Hematopoietic multipotent progenitor cell treated with erythropoietin and hydrocortisone succinate and interleukin-3 and kit ligand, for 17 days (in vitro differentiated cells): ENCODE measurements around the gene POMT2.

Source experiments
- DNase-seq: peaks from one replicate; pipeline ENCODE4 v3.0.0-alpha.2; 2015; ENCODE audit warnings: low spot score

POMT2 gene

DNA sequence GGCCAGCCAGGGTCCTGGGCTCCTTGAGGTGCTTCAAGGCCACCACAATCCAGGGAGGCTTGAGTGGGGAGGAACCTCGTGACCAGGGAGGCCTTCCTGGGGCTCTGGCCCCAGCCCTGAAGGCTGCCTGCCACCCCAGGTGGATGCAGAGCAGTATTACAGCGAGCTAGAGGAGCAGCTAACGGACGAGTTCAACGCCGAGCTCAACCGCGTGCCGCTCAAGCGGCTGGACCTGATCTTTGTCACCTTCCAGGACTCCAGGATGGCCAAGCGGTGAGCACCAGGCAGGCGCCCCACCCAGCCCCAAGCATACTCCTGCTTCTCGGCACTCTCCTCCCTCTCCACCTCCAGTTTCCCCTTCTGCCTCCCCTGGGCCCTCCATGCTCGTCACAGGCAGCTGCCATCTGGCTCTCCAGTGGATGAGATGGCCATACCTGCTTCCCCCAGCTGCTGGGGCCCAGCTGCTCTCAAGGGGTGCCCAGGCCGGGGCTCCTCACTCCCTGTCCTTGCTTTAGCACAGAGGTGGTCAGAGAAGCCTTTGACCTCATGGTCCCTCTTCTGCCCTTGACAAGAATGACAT, 80.3 kb downstream of the POMT2 start:
- no peak for DNase-seq

DNA sequence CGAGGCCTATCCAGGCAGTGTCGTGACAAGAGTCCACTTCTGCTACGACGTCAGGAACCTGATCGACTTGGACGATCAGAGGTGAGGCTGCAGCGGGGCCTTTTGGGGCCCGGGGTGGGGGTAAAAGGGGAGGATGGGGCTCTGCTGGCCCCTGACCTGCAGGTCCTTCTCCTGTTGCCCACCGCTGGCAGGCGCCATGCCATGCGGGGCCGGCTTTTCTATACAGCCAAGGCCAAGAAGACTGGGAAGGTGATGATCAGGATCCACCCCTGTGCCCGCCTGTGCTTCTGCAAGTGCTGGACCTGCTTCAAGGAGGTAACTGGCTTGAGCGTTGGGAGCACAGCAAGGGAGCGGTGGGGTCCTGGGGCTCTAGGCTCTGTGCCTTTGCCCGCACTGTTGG, 81.3 kb downstream of the POMT2 start:
- no peak for DNase-seq

DNA sequence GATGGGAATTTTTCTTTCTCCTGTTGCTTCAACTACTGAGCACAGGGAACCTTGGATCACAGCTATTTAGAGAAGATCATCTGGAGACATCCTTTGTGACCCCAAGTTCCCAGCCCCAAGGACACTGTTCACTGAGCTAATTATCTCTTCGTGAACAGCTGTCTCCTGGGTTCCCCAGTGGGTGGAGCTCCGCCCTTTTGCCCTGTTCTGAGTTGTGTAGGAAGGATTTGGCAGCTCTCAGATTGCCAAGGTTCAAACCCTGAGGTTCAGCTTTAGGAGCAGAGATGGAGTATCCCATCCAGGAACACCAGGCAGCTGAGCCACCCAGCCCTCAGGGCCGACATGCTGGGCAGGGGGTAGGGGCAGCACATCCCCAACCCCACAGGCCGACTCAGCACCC, 81.7 kb downstream of the POMT2 start:
- DNase-seq = no peak

DNA sequence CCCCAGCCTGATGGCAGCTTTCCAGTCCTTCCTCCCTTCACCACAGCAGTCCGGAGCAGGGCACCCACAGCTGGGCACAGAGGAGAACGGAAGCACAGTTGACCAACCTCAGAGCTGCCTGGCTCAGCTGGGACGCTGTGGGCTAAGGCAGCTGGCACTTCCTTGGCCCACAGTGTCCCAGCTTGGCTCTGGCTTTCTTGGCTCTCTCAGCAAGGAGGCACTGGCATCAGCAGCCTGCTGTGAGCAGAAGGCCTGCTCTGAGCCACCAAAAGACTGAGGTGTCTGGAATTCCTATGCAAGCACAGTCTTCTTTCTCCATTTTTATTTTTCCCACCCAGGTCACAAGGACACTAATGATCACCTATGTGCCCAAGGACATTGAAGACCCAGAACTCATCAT, 82.3 kb downstream of the POMT2 start:
- no peak for DNase-seq

DNA sequence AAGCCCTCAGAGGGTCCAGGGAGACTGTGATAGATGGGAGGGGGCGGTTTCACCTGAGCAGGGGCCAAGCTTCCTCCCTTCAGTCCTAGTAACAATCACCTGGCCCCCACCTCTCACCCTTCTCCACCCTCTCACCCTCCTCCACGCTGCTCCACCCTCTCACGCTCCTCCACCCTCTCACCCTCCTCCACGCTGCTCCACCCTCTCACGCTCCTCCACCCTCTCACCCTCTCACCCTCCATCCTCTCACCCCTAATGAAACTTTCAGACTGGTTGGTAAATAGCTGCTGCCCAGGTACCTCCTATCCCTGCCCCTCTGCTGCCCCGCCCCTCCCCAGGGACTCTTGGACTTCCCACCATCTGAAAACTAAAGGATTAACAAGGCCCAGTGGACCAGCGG, 83.9 kb downstream of the POMT2 start:
- no peak for DNase-seq

DNA sequence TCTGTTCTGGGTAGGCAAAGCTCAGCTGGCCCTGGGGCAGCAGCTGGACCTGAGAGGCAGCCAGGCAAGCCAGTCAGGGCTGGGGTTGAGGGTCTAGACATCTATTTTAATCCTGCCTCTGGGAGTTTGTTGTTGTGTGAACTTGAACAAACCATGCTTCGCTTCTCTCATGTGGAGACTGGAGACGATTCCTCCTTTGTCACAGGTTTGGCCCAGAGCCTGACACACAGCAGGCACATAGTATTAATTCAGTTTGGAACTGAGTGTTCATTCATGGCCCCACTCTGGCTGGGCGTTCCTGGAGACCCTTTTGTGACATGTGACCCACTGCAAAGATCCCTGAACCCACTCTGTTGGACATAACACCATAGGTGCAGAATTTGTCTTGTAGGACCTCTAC, 89.0 kb downstream of the POMT2 start:
- no peak for DNase-seq

DNA sequence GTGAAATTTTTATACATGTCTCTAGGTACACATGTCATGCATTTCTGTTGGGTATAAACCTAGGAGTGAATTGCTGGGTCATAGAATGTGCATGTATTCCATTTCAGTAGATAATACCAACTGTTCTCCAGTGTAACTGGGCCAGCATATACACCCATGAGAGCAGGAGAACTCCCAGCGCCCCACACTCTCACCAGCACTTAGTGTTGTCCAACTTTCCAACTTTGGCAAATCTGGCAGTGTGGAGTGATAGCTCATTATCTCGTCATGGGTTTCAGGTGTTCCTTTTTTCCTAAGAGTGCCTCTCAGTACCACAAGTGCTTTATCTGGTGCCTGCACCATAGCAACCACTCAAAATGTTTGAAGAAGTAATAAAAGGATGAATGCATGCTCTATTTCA, 89.8 kb downstream of the POMT2 start:
- no peak for DNase-seq

DNA sequence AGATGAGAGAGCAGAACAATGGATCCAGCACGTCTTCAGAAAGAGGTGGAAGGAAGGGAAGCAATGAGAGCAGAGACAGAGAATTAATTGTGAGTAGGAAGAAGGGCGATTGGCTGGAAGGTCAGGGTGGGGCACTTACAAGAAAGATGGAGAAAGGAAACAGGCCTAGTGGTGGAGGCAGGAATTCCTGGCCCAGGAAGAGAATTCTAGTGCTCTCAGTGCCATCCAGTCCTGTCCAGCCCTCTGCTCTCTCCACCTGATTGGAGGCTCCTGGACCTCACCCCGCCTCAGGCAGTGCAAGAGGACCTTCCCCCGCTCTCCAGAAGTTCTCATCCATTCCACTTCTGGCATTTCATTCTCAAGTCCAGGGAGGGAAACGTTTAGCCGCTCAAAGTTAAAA, 92.6 kb downstream of the POMT2 start:
- no peak for DNase-seq

DNA sequence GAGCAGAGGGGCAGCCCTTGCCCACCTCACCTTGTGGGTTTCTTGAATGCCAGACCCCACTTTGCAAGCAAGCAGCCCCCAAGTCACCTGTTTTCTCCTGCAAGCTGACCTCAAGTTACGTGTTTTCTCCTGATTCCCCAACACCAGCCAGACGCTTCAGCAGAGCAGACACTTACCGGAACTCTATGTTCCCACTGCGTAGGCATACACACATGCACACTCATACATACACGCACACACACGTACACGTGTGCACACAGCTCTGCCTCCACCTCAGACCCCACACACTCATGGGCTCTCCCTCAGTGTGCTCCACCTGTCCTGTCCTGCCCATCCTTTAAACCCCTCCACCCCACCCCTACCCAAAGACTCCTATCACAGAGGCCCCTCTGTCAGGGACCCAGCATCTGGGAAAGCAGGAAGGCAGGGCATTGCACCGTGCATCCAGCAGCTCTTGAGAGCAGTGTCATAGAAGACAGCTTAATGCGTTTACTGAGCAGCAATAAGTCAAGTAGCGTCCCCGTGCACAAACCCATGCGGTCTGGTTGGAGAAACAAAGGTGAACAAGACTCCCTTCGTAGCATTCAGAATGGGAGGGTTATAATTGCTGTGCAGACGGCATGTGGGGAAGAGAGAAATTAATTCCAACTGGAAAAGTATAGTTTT, 94.7 kb downstream of the POMT2 start:
- no peak for DNase-seq

DNA sequence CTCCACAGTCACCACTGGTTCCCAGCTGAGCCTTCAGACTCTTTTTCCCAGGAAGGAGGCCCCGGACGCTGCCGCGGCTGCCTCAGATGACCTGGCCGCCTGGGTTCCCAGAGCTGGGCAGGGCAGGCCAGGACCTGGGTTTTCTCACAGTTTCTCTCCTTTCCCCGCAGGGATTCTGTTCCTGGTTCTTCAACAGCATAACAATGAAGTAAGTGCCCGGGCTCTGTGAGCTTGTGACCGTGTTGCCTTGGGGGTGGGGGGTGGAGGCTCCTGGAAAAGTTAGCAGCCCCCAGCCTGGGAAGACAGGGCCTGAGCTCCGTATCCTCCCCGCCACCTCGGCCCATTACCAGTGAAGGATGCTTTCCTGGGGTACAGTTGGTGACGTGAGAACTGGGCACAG, 95.4 kb downstream of the POMT2 start:
- no peak for DNase-seq
